HG02623 (cell line): Measurements from ENCODE around the gene ZNF638.
"Not testable (repeated sequence)": the region's sequence is repeated elsewhere in the genome, so short reads cannot be mapped to it uniquely, and the experiment has no call there.

Experiments used
- ATAC-seq: cut with Tn5 transposase; IDR thresholded peaks from one replicate; pipeline ENCODE4 v1.9.1; 2021; ENCODE audit warnings: moderate library complexity; ENCODE audit not compliant: unreplicated experiment

ZNF638 gene, protein sequence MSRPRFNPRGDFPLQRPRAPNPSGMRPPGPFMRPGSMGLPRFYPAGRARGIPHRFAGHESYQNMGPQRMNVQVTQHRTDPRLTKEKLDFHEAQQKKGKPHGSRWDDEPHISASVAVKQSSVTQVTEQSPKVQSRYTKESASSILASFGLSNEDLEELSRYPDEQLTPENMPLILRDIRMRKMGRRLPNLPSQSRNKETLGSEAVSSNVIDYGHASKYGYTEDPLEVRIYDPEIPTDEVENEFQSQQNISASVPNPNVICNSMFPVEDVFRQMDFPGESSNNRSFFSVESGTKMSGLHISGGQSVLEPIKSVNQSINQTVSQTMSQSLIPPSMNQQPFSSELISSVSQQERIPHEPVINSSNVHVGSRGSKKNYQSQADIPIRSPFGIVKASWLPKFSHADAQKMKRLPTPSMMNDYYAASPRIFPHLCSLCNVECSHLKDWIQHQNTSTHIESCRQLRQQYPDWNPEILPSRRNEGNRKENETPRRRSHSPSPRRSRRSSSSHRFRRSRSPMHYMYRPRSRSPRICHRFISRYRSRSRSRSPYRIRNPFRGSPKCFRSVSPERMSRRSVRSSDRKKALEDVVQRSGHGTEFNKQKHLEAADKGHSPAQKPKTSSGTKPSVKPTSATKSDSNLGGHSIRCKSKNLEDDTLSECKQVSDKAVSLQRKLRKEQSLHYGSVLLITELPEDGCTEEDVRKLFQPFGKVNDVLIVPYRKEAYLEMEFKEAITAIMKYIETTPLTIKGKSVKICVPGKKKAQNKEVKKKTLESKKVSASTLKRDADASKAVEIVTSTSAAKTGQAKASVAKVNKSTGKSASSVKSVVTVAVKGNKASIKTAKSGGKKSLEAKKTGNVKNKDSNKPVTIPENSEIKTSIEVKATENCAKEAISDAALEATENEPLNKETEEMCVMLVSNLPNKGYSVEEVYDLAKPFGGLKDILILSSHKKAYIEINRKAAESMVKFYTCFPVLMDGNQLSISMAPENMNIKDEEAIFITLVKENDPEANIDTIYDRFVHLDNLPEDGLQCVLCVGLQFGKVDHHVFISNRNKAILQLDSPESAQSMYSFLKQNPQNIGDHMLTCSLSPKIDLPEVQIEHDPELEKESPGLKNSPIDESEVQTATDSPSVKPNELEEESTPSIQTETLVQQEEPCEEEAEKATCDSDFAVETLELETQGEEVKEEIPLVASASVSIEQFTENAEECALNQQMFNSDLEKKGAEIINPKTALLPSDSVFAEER (N-terminal part only)

GRCh38 chr2:71331581-71332434 lies at the start of gene ZNF638:
TSS of gene ZNF638 (plus strand) at chr2:71331782. CDS start at chr2:71348955, 17,173 bp downstream.
- ATAC-seq: peak; percentile 94

DNA sequence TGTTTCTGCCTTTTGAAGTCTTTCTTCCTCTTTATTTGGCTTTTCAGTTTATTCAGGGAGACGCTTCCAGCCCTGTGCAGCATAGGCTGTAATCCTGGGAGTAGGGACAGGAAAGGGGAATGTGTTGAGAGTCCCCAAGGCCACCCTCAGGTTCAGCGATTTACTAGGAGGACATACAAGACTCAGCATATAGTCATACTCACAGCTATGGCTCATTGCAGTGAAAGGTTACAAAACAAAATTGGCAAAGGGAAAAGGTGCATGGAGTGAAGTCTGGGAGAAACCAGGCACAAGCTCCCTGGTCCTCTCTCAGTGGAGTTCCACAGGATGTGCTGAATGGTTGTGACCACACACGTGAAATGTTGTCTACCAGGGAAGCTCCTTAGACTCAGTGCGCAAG lies 49.6 kb upstream of the ZNF638 start:
- ATAC-seq: no peak

DNA sequence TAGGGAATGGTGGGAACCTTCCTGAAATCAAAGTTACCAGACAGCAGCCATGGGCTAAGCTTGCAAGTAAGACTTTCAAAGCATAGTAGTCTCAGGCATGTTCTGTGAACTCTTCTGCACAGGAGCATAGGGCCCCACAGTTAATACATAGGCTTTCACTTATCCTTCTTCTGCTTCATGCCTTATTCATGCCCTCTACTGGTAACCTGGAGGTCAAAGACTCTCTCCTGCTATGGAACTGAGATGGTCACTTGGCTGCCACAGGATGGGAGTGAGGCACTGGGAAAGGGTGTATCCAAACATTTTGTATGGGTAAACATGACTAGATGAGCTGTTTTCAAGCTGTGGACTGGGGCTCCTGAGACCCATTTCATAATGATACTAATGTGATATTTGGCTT lies 49.1 kb upstream of the ZNF638 start:
- no peak for ATAC-seq

DNA sequence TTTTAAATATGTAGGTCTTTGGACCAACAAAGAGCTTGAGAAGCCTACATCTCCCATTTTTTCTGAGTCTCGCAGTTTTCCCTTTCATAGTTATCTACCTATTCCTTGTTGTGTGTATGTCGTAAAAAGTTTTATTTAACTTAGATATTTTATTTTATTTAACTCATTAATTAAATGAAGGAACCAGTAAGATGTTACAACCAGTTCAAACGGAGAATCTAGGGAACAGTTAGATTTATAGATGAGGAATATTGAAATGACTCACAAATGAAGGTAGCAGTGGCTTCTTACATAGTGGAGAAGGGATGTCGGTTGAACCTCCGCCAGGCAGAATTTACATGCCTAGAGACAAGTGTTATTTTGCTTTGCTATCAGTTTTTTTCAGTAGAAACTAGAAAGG lies 48.5 kb upstream of the ZNF638 start:
- ATAC-seq: no peak

- ATAC-seq: no peak
These were observed 45.9 kb upstream of the ZNF638 start for GRCh38 chr2:71285706-71286105.

DNA sequence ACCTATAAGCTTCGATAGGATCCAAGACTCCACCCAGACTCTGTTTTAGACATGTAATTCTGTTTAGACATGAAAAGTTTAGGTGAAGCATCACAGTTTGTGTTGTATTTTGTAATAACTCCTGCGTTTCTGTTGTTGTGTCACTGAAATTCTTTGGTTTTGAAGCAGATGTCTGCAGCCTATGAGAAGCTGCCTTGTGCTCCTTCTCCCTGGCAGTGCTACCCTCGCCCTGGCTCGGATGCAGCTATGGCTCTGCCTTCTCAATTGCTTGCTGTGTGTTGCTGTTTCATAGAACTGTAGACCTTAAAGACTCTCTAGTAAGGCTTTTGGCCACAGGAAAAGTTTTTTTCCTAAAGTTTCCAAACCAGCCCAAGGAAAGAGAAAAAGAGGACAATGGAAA lies 40.2 kb upstream of the ZNF638 start:
- no peak for ATAC-seq

DNA sequence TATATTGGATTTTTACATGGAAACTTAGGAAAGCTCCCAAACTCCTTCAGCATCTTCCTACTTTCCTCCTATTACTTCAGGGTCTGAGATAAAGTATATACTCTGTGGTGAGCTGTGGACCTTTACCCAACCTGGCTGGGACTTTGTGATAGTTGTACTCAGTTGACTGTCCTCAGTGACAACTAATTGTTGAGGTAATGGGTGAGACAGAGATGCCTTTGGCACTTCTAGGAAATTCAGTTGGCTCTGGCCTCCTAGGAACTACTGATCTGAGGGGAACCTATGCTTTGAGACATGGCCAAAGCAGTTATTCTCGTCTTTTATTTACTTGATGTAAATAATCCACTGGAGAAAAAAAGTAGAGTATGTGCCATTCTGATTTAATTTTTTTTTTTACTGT lies 39.4 kb upstream of the ZNF638 start:
- no peak for ATAC-seq

DNA sequence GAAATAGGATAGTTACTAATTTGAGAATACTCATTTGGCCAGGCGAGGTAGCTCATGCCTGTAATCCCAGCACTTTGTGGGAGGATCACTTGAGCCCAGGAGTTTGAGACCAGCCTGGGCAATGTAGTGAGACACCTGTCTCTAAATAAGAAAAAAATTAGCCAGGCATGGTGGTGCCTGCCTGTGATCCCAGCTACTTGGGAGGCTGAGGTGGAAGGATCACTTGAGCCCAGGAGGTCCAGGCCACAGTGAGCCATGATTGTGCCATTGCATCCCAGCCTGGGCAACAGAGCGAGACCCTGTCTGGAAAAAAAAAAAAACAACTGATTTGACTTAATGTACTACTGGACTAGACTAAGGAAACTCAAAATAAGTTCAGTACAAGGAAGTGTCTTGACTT lies 32.7 kb upstream of the ZNF638 start:
- ATAC-seq: no peak

GRCh38 chr2:71299507-71299906 lies 32.1 kb upstream of the ZNF638 start:
- ATAC-seq: no peak

- ATAC-seq: no peak
These were observed 27.7 kb upstream of the ZNF638 start for GRCh38 chr2:71303849-71304248.

DNA sequence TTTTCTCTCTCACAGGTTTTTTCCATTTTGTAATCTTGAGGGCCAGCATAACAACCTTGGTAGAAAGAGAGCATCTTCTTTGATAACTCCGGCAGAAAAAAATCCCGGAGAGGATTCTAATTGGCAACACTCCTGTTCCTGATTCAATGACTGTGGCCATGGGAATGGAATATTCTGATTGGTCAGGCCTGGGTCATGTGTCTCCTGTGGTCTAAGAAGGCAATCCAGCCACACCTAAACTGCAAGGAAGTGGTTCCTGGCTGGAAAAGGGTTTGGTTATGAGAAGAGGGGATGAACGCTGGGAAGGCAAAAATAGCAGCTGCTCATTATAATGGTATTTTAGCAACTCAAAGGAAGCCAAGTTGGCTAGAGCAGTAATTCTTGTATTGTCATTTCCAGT lies 24.8 kb upstream of the ZNF638 start:
- no peak for ATAC-seq

GRCh38 chr2:71313016-71313766 lies 18.4 kb upstream of the ZNF638 start:
- ATAC-seq: no peak

DNA sequence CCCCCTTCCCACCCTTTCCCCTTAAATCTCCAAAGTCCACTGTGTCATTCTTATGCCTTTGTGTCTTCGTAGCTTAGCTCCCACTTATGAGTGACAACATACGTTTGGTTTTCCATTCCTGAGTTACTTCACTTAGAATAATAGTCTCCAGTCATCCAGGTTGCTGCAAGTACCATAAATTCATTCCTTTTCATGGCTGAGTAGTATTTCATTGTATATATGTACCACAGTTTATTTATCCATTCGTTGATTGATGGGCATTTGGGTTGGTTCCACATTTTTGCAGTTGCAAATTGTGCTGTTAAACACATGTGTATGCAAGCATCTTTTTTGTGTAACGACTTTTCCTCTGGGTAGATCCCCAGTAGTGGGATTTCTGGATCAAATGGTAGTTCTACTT lies 14.5 kb upstream of the ZNF638 start:
- no peak for ATAC-seq

GRCh38 chr2:71317900-71318299 lies 13.7 kb upstream of the ZNF638 start:
- not testable (repeated sequence) for ATAC-seq

DNA sequence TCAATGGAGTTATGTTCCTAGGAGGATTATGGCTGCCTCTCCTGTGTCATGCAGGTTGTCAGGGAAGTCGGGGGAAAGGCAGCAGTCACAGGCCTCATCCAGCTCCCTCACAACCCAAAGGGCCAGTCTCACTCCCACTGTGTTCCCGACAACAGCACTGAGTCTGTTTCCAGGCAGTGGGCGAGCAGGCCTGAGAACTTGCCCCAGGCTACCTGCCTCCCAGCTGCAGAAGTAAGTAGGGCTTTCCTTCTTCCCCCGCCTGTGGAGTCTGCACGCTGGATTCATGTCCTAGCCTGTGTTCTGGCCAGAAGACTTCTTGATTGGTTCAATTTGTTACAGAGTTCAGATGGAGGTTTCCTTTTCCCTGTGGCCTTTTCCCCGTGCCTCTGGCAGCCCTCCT lies 8.2 kb upstream of the ZNF638 start:
- ATAC-seq: no peak

- no peak for ATAC-seq
These were observed 4.6 kb upstream of the ZNF638 start for GRCh38 chr2:71326968-71327367.

DNA sequence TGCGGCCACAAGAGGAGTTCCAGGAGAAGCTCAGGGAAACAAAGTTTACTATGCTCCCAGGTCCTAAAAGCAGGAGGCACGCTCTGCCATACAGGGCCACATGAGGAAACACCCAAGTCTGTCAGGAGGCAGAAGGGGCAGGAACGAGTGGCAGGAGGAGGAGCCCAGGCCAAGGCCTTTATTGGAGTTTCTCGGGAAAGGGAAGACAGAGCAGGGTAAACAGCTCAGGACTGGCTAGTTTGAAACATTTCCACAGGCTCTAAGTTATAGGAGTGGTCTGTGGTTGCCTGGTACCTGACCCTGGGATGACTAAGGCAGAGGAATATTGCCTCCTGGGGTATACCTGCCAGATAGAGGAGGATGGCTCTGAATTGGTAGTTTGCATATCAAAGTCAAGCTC lies 3.7 kb upstream of the ZNF638 start:
- ATAC-seq: no peak

DNA sequence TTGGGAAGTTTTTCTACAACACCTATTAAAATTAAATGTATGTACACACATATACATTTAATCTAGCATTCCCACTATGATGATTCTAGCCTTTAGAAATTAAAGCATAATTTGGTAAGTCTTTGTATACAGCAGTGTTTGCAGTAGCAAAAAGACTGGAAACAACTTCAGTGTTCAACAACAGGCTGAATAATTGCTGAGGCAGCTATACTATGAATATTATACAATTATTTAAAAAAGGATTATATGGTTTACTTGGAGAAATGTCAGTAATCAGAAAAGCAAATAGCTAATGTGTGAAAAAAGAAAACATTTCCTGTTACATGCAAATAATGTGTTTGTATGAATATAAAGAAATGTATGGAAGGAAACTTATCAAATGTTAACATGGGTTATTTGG lies 1.4 kb upstream of the ZNF638 start:
- no peak for ATAC-seq

- no peak for ATAC-seq
These were observed 824 bp upstream of the ZNF638 start for GRCh38 chr2:71330585-71331330.
